Right cardiac atrium (tissue), 5 donors: ENCODE data around the gene DCAF10. TPM values are rescaled to one million over a fixed set of nuclear protein-coding genes. Genes with fewer than 3 reads are reported as not detected.
"Not testable (repeated sequence)": the region's sequence is repeated elsewhere in the genome, so short reads cannot be mapped to it uniquely, and the experiment has no call there.

Experiments used
- ATAC-seq, 2 donors: fragments of 200-7000 bp; cut with Tn5 transposase; one replicate each; pipeline versions ENCODE4 v1.8.0 to v1.9.1; 2020; ENCODE audit warnings: moderate library complexity in 2 of 2, mild to moderate bottlenecking in 1 of 2
- DNase-seq, 3 donors: peaks; one replicate each; pipeline ENCODE4 v3.0.0-alpha.2; 2020
- H3K27ac ChIP-seq: one replicate; pipeline ENCODE4 v1.5.1; 2013; ENCODE audit warnings: mild to moderate bottlenecking, low read length, control low read depth, moderate library complexity
- H3K27me3 ChIP-seq: one replicate; pipeline ENCODE4 v1.6.1; 2013; ENCODE audit not compliant: control insufficient read depth, insufficient read depth
- H3K4me1 ChIP-seq: one replicate; pipeline ENCODE4 v1.6.1; 2013; ENCODE audit warnings: low read length; ENCODE audit not compliant: control insufficient read depth, insufficient read depth
- H3K4me3 ChIP-seq: one replicate; pipeline ENCODE4 v1.5.1; 2013; ENCODE audit warnings: low read length, control low read depth
- H3K9me3 ChIP-seq: one replicate; pipeline ENCODE4 v1.6.1; 2013; ENCODE audit warnings: low read length; ENCODE audit not compliant: control insufficient read depth
- WGBS: extraction: QIAGEN DNeasy Blood & Tissue Kit; methylation state at CpG from one replicate; pipeline ENCODE4 v1.1.7; 2013; 5-methylcytosine and 5-hydroxymethylcytosine counted together
- intact Hi-C, 4 donors: fragments of 100-400 bp; cut with DNase I; formaldehyde crosslinking; loops; one replicate each; pipeline versions ENCODE4 v1.11.0 to v1.14.0; 2022 to 2023
- polyA plus RNA-seq: library from polyadenylated mRNA; stranded (reverse); fragments of 200-250 nt; gene quantifications from one replicate; pipeline ENCODE4 v1.2.3, GENCODE V29; 2013
- total RNA-seq, 4 donors: library from RNA; stranded (reverse); fragmentation: NEBNext Ultra II Directional; extraction: Animal tissue kit (Norgen Biotek cat#: 25700); gene quantifications; one replicate each; pipeline ENCODE4 v1.2.1, GENCODE V29; 2021
- donor health status: healthy with polysubstance abuse.
- donor health status: DM: no; HTN: yes; CAD: no.
- donor health status: DM: no; HTN: no; CAD: no.
- donor health status: DM: no; HTN: yes; CAD: no; lungs with severe emphysema.
- donor health status: DM: yes; HTN: yes; CAD: no.

Gene DCAF10
- total and polyA plus RNA-seq, 5 donors, result 7.7 to 18.8 (median 16.2) TPM

- 85% methylated on average over 5 of the region's 5 CpGs for WGBS
- Histone ChIP-seq H3K4me3 (no peak overlapping the region), H3K27ac (no peak overlapping the region), H3K9me3 (no peaks in the 10 kb centered on the region), H3K4me1 (no peaks in the 10 kb centered on the region), H3K27me3 (no peaks in the 10 kb centered on the region)
- DNase-seq, result no peak
- intact Hi-C loops, result no loop called here
- ATAC-seq, result no peak
Measured at GRCh38 chr9:37792122-37792521, 8.5 kb upstream of the DCAF10 start.

- H3K9me3 ChIP-seq, result no peaks in the 10 kb centered on the region
- no peak overlapping the region for H3K4me3 ChIP-seq
- intact Hi-C loops, result no loop called here
- no peak for ATAC-seq
- DNase-seq, result no peak
- H3K27me3 ChIP-seq, result no peaks in the 10 kb centered on the region
- no peak overlapping the region for H3K27ac ChIP-seq
- H3K4me1 ChIP-seq, result peaks cover 4% of the 10 kb centered on the region
- 55% methylated on average over 2 of the region's 2 CpGs for WGBS
Measured at GRCh38 chr9:37796232-37796631, 4.4 kb upstream of the DCAF10 start.

- no peak for ATAC-seq
- Histone ChIP-seq H3K27me3 (no peaks in the 10 kb centered on the region), H3K4me3 (no peak overlapping the region), H3K27ac (no peak overlapping the region), H3K9me3 (no peaks in the 10 kb centered on the region), H3K4me1 (peaks cover 9% of the 10 kb centered on the region)
- no peak for DNase-seq
- WGBS, result 84% methylated on average over 1 of the region's 1 CpG
- intact Hi-C loops, result no loop called here
Measured at GRCh38 chr9:37798677-37799076, 1.9 kb upstream of the DCAF10 start.

GRCh38 chr9:37801287-37801850 is 772 bp downstream of the DCAF10 start:
- WGBS, result 1% methylated on average over 45 of the region's 45 CpGs
- peak; percentile 47 to 57 for ATAC-seq
- peak overlapping the region; percentile 63 for H3K4me3 ChIP-seq
- peaks cover 9% of the 10 kb centered on the region for H3K4me1 ChIP-seq
- peak; percentile 32 to 71 (median 65) for DNase-seq
- intact Hi-C loops, result no loop called here
- no peaks in the 10 kb centered on the region for H3K27me3 ChIP-seq
- peak overlapping the region; percentile 46 for H3K27ac ChIP-seq
- H3K9me3 ChIP-seq, result no peaks in the 10 kb centered on the region

- Histone ChIP-seq H3K4me1 (peaks cover 9% of the 10 kb centered on the region), H3K27me3 (no peaks in the 10 kb centered on the region), H3K9me3 (no peaks in the 10 kb centered on the region), H3K4me3 (peak overlapping the region; percentile 63), H3K27ac (no peak overlapping the region)
- no peak for DNase-seq
- no peak for ATAC-seq
- intact Hi-C loops, result no loop called here
- 61% methylated on average over 10 of the region's 10 CpGs for WGBS
Measured at GRCh38 chr9:37801959-37802711, 1.5 kb downstream of the DCAF10 start.

GRCh38 chr9:37806271-37806670 is 5.7 kb downstream of the DCAF10 start:
- WGBS, result 70% methylated on average over 4 of the region's 4 CpGs
- Histone ChIP-seq H3K4me1 (peaks cover 6% of the 10 kb centered on the region), H3K9me3 (no peaks in the 10 kb centered on the region), H3K4me3 (no peak overlapping the region), H3K27me3 (no peaks in the 10 kb centered on the region), H3K27ac (no peak overlapping the region)
- intact Hi-C loops, result no loop called here
- DNase-seq (no peak), ATAC-seq (no peak)

GRCh38 chr9:37809676-37810075 is 9.1 kb downstream of the DCAF10 start:
- H3K4me3 ChIP-seq, ATAC-seq, H3K27me3 ChIP-seq, DNase-seq, H3K27ac ChIP-seq, intact Hi-C loops, H3K9me3 ChIP-seq, H3K4me1 ChIP-seq: not testable (repeated sequence)
- 99% methylated on average over 15 of the region's 15 CpGs for WGBS

GRCh38 chr9:37811906-37812476 is 11.4 kb downstream of the DCAF10 start:
- WGBS, result 98% methylated on average over 6 of the region's 6 CpGs
- intact Hi-C loops, result no loop called here
- DNase-seq, result no peak

GRCh38 chr9:37812773-37813379 is 12.3 kb downstream of the DCAF10 start:
- no peak for ATAC-seq
- no peak overlapping the region for H3K27ac ChIP-seq
- no peaks in the 10 kb centered on the region for H3K27me3 ChIP-seq
- intact Hi-C loops, result no loop called here
- no peak overlapping the region for H3K4me3 ChIP-seq
- 88% methylated on average over 5 of the region's 5 CpGs for WGBS
- no peaks in the 10 kb centered on the region for H3K9me3 ChIP-seq
- DNase-seq, result no peak
- H3K4me1 ChIP-seq, result no peaks in the 10 kb centered on the region

More at GRCh38 chr9:37811906-37812476, 11.4 kb downstream of the DCAF10 start:
- H3K27me3 ChIP-seq, result no peaks in the 10 kb centered on the region
- ATAC-seq, result no peak
- no peak overlapping the region for H3K4me3 ChIP-seq
- H3K27ac ChIP-seq, result no peak overlapping the region
- H3K4me1 ChIP-seq, result no peaks in the 10 kb centered on the region
- no peaks in the 10 kb centered on the region for H3K9me3 ChIP-seq

- DNase-seq (no peak), ATAC-seq (no peak)
- intact Hi-C loops, result no loop called here
- no peaks in the 10 kb centered on the region for H3K27me3 ChIP-seq
- no peak overlapping the region for H3K27ac ChIP-seq
- H3K4me1 ChIP-seq, result no peaks in the 10 kb centered on the region
- H3K4me3 ChIP-seq, result no peak overlapping the region
- 87% methylated on average over 2 of the region's 2 CpGs for WGBS
- H3K9me3 ChIP-seq, result no peaks in the 10 kb centered on the region
Measured at GRCh38 chr9:37818849-37819248, 18.3 kb downstream of the DCAF10 start.

GRCh38 chr9:37820142-37820541 is 19.5 kb downstream of the DCAF10 start:
- DNase-seq, result no peak
- no peaks in the 10 kb centered on the region for H3K4me1 ChIP-seq
- intact Hi-C loops, result no loop called here
- WGBS, result 93% methylated on average over 5 of the region's 5 CpGs
- no peak for ATAC-seq
- H3K4me3 ChIP-seq, result no peak overlapping the region
- no peak overlapping the region for H3K27ac ChIP-seq
- H3K9me3 ChIP-seq, result no peaks in the 10 kb centered on the region
- H3K27me3 ChIP-seq, result no peaks in the 10 kb centered on the region
